Calu3 (cell line): ENCODE data around the gene SNX21. TPM values are rescaled to one million over a fixed set of nuclear protein-coding genes. Genes with fewer than 3 reads are reported as not detected.

Source experiments
- BruUV-seq: library from RNA; stranded (reverse); fragments of 400-500 nt; replicated peaks from 2 replicates; lab custom pipeline; 2021; lab: Mats Ljungman, UMichigan
- CTCF ChIA-PET: fragments of 300-600 bp; sonication (Branson Sonifier 250); formaldehyde crosslinking; loops from one replicate; lab custom pipeline; 2022; ENCODE audit warnings: antibody characterized with exemption; lab: Charles Lee
- DNase-seq: peaks from one replicate; pipeline ENCODE4 v3.0.0; 2022
- H3K27ac Mint-ChIP-seq: one replicate; pipeline ENCODE4 v1.8.0; 2022; ENCODE audit warnings: mixed read lengths; ENCODE audit not compliant: unreplicated experiment
- H3K27me3 Mint-ChIP-seq: one replicate; pipeline ENCODE4 v1.8.0; 2022; ENCODE audit warnings: mixed read lengths; ENCODE audit not compliant: unreplicated experiment
- H3K36me3 Mint-ChIP-seq: one replicate; pipeline ENCODE4 v1.8.0; 2022; ENCODE audit warnings: mild to moderate bottlenecking, moderate library complexity, mixed read lengths; ENCODE audit not compliant: insufficient read depth, unreplicated experiment
- H3K4me1 Mint-ChIP-seq: one replicate; pipeline ENCODE4 v1.8.0; 2022; ENCODE audit warnings: mild to moderate bottlenecking, low read depth, mixed read lengths; ENCODE audit not compliant: unreplicated experiment
- H3K4me3 Mint-ChIP-seq: one replicate; pipeline ENCODE4 v1.8.0; 2022; ENCODE audit warnings: mild to moderate bottlenecking, low read depth, moderate library complexity, mixed read lengths; ENCODE audit not compliant: unreplicated experiment
- H3K9me3 Mint-ChIP-seq: one replicate; pipeline ENCODE4 v1.8.0; 2022; ENCODE audit warnings: low read depth, mixed read lengths; ENCODE audit not compliant: unreplicated experiment
- intact Hi-C: fragments of 100-400 bp; cut with micrococcal nuclease; formaldehyde crosslinking; loops from one replicate; pipeline ENCODE4 v1.10.0; 2022; ENCODE audit not compliant: unreplicated experiment
- total RNA-seq: library from RNA; stranded (reverse); gene quantifications from 2 replicates; pipeline ENCODE4 v1.2.3, GENCODE V29; 2022
- TF ChIP-seq, protein P1 (sequence below): fragments of 200-600 bp; IDR thresholded peaks from one replicate; pipeline ENCODE4 v1.8.0; 2022; ENCODE audit warnings: antibody characterized with exemption; ENCODE audit not compliant: unreplicated experiment

Gene SNX21
- total RNA-seq, 1 experiment from 2014 or later, result 8.7 TPM

DNA sequence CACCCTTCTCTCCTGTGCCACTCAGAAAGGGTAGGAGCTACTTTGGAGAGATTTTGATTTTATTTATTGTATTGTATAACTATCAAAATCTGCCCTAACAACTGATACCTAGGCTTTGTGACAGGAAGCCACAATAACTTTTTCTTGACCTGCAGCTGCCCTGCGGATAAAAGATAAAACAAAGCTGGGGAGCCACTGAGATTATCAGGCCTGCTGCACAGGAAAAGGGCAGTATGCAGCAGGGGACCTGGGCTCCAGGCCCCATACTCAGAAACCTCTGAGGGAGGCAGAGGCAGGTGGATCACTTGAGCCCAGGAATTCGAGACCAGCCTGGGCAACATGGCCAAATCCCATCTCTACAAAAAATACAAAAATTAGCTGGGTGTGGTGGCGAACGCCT, 980 bp upstream of the SNX21 start:
- peaks cover 31% of the 10 kb centered on the region for H3K36me3 Mint-ChIP-seq
- no peak overlapping the region for H3K27ac Mint-ChIP-seq
- peaks cover 8% of the 10 kb centered on the region for H3K4me1 Mint-ChIP-seq
- peak overlapping the region; percentile 86 for H3K4me3 Mint-ChIP-seq
- no peaks in the 10 kb centered on the region for H3K27me3 Mint-ChIP-seq
- BruUV-seq, result no TSS peak
- intact Hi-C loops, result no loop called here
- TF ChIP-seq, protein P1, sequence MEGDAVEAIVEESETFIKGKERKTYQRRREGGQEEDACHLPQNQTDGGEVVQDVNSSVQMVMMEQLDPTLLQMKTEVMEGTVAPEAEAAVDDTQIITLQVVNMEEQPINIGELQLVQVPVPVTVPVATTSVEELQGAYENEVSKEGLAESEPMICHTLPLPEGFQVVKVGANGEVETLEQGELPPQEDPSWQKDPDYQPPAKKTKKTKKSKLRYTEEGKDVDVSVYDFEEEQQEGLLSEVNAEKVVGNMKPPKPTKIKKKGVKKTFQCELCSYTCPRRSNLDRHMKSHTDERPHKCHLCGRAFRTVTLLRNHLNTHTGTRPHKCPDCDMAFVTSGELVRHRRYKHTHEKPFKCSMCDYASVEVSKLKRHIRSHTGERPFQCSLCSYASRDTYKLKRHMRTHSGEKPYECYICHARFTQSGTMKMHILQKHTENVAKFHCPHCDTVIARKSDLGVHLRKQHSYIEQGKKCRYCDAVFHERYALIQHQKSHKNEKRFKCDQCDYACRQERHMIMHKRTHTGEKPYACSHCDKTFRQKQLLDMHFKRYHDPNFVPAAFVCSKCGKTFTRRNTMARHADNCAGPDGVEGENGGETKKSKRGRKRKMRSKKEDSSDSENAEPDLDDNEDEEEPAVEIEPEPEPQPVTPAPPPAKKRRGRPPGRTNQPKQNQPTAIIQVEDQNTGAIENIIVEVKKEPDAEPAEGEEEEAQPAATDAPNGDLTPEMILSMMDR, result no peak
- DNase-seq, result no peak
- no peaks in the 10 kb centered on the region for H3K9me3 Mint-ChIP-seq
- CTCF ChIA-PET, result no interaction called here

DNA sequence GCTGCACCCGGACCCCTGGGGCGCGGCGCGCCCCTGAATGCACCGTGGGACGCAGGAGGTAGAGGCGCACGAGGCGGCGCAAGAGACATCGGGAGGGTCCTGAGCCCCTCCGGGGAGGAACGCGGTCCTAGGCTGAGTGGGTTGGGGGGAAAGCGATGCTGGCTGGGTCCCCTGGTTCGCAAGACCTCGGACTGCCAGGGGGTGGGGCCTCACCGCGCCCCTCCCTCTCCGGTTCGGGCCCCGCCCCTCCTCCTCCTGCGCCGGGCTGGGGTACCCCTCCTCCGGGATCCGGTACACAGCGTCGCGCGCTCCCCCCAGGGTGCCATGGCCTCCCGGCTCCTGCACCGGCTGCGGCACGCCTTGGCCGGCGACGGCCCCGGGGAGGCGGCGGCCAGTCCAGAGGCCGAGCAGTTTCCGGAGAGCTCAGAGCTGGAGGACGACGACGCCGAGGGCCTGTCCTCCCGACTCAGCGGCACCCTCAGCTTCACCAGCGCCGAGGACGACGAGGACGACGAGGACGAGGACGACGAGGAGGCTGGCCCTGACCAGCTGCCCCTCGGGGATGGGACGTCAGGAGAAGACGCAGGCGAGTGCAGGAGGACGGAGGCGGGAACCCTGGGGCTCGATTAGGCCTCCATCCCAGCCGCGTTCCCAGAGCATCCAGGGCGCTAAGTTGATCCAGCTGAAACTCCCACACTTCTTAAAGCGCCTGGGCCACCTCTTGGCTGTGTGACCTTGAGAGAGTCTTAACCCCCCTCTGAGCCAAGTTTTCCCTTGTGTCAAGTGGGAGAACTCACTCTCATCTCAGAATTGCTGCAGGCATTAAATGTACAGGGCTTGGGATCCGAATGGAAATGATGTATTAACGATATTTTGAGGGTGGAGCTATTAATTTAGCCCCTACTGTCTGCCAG, 541 bp downstream of the SNX21 start:
- intact Hi-C loops, result no loop called here
- Mint-ChIP-seq H3K9me3 (no peaks in the 10 kb centered on the region), H3K4me3 (peak overlapping the region; percentile 86), H3K4me1 (peaks cover 8% of the 10 kb centered on the region), H3K36me3 (peaks cover 31% of the 10 kb centered on the region), H3K27me3 (no peaks in the 10 kb centered on the region), H3K27ac (peak overlapping the region; percentile 67)
- no TSS peak for BruUV-seq
- CTCF ChIA-PET, result interaction anchor here (0.6 to 1.5 kb wide), 4 partner anchors 8 to 283 kb away, joined by 3 to 4 read pairs (median 3); no protein-coding TSS in a partner anchor
- DNase-seq, result peak; percentile 83
- TF ChIP-seq, protein P1, result no peak

DNA sequence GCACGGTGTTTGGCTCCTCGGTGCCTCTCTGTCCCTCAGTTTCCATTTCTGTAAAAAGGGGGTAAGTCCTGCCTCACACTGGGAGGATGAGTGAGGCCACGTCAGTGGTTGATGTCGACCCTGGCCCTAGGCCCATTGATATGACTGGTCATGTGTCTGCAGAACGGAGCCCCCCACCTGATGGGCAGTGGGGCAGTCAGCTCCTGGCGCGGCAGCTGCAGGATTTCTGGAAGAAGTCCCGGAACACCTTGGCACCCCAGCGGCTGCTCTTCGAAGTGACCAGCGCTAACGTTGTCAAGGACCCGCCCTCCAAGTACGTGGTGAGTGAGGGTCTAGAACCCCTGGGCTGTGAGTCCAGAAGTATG, 1.2 kb downstream of the SNX21 start:
- BruUV-seq, result no TSS peak
- Mint-ChIP-seq H3K27ac (no peak overlapping the region), H3K36me3 (peaks cover 31% of the 10 kb centered on the region), H3K4me1 (peaks cover 8% of the 10 kb centered on the region), H3K4me3 (peak overlapping the region; percentile 86), H3K9me3 (no peaks in the 10 kb centered on the region), H3K27me3 (no peaks in the 10 kb centered on the region)
- CTCF ChIA-PET, result interaction anchor here (1.1 to 1.5 kb wide), 3 partner anchors 9 to 88 kb away, joined by 3 to 4 read pairs (median 3); no protein-coding TSS in a partner anchor
- intact Hi-C loops, result no loop called here
- no peak for DNase-seq
- TF ChIP-seq, protein P1, result no peak

DNA sequence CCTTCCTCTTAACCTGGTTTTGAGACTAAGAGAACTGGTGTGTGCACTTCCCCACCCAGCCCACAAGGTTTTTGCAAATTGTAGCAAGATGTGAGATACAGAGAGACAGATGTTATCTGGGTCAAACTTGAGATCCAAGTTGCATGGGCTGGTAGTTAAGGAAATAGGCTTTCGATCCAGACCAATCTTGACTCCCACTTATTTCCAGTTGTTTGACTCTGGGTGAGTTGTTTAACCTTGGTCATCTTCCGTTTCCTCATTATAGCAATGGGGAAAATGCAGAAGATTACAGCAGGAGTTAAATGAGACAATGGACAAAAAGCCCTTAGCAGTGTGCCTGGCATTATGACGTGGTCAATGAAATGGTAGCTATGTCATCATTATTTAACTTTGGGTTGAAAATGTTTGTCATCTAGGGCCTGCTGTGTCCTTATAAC, 1.7 kb downstream of the SNX21 start:
- no peak for DNase-seq
- Mint-ChIP-seq H3K27ac (no peak overlapping the region), H3K9me3 (no peaks in the 10 kb centered on the region), H3K4me1 (peaks cover 8% of the 10 kb centered on the region), H3K27me3 (no peaks in the 10 kb centered on the region), H3K4me3 (no peak overlapping the region), H3K36me3 (peaks cover 31% of the 10 kb centered on the region)
- intact Hi-C loops, result no loop called here
- TF ChIP-seq, protein P1, result no peak
- TSS peak; percentile 49 for BruUV-seq
- CTCF ChIA-PET, result interaction anchor here (1.2 kb wide), 1 partner anchor 87 kb away, joined by 3 read pairs; no protein-coding TSS in a partner anchor
